HG03139 (cell line): ENCODE measurements around the gene RSPO1.
"Not testable (repeated sequence)": the region's sequence is repeated elsewhere in the genome, so short reads cannot be mapped to it uniquely, and the experiment has no call there.

Experiments
- ATAC-seq: cut with Tn5 transposase; IDR thresholded peaks from one replicate; pipeline ENCODE4 v1.9.1; 2021; ENCODE audit not compliant: unreplicated experiment

RSPO1 gene

GRCh38 chr1:37622131-37622530 lies 12.6 kb downstream of the RSPO1 start:
- no peak for ATAC-seq

DNA sequence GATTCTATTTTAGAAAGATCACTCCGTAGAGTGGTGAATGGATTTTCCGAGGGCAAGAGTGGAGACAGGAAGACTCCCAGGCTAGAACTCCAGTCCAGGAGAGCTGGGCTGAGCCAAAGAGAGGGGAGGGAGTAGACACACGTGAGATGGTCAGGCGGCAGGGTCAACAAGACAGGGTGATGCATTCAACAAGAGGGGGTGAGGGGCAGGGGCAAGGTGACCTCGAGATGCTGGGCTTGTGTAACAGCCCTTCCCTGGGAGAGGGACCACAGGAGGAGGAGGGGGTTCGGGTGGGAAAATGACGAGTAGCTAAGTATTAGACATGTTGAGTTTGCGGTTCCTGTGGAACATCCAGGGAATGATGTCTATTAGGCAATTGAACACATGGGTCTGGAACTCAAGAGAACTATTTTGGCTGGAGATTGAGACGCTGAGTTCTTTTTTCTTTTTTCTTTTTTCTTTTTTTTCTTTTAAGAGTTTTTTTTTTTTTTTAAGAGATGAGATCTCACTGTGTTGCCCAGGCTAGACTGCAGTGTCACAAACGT lies 13.3 kb downstream of the RSPO1 start:
- no peak for ATAC-seq

DNA sequence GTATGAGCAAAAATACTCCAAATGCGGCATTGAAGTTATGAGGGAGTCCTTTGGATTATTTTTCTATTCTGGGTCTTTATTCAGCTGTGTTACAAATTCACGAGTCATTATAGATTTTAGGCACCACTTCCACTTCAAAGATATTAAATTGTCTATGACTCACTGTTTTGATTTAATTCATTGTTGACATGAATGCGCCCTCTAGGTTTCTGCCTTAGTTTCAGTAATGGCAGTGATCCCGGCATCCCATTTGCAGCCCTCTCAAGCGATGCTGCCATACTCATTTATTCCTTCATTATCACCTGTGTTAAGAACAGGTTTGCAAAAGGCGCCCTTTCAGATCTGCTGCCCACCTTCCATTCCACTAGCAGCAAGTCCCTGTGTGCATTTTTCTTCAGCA lies 14.0 kb downstream of the RSPO1 start:
- ATAC-seq, result no peak

- ATAC-seq, result no peak
Measured at GRCh38 chr1:37616330-37616729, 18.4 kb downstream of the RSPO1 start.

GRCh38 chr1:37614105-37614504 lies 20.6 kb downstream of the RSPO1 start:
- ATAC-seq, result no peak

DNA sequence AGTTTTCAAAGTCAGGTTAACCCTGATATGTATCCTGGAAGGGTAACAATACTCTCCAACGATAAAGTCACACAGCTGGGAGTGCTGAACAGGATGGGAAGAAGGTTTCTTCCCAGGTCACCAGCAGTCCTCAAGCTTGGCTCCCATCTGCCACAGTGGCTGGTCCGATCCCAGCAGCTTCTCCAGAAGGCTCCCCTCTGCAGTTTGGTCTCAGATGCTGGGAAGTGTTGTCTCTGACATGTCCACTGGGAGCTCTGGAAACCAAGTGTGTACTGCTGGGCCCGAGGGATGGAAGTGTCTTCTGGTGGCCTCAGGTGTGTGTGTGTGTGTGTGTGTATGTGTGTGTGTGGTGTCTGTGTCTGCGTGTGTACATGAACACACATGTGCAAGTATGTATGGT lies 22.5 kb downstream of the RSPO1 start:
- no peak for ATAC-seq

DNA sequence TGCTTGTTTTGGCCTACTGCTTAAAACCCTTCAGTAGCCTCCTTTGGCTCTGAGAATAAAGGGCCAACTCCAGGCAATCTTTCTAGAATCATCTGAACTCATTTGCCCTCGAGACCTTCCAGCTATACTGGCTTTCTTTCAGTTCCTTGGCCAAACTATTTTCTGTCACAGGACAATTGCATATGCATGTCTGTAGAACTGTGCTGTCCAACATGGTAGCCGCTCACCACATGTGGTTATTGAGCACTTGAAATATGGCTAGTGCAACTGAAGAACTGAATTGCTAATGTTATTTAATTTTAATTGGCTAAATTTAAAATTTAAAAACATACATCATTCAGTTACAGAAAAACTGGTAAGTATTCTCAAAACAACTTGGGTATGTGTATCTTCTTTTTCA lies 24.7 kb downstream of the RSPO1 start:
- no peak for ATAC-seq

GRCh38 chr1:37609002-37609401 lies 25.7 kb downstream of the RSPO1 start:
- ATAC-seq, result no peak

DNA sequence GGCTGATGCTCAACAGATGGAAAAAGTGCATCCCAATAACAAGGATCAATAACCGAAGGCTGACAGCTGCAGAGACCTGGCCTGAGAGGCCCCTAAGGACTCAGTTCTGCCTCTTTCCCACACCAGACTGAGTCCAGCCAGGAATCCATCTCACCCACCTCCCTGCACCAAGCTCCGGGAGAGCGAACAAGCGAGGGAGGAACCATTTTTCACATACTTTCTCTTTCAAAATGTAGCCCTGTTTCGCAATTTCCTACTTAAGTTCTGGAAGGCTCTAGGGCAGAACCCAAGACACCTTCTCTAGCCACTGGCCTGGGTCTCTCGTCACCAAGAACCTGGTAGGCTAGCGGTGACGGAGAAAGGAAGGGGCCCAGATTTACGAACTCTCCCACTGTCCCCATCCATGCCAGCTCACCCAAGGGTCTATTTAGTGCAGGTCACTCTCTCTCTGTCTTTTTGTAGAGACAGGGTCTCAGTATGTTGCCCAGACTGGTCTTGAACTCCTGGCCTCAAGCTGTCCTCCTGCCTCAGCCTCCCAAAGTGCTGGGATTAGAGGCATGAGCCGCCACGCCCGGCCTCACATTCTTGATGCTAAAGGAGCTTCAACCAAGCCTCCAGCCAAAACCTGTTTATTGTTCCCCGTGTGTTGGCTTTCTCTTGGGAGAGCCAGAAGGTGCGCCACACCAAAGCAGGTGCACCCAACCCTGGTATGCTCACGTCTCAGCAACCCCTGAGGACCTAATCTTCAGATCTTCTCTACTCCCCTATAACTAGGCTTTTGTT lies 28.0 kb downstream of the RSPO1 start:
- no peak for ATAC-seq

DNA sequence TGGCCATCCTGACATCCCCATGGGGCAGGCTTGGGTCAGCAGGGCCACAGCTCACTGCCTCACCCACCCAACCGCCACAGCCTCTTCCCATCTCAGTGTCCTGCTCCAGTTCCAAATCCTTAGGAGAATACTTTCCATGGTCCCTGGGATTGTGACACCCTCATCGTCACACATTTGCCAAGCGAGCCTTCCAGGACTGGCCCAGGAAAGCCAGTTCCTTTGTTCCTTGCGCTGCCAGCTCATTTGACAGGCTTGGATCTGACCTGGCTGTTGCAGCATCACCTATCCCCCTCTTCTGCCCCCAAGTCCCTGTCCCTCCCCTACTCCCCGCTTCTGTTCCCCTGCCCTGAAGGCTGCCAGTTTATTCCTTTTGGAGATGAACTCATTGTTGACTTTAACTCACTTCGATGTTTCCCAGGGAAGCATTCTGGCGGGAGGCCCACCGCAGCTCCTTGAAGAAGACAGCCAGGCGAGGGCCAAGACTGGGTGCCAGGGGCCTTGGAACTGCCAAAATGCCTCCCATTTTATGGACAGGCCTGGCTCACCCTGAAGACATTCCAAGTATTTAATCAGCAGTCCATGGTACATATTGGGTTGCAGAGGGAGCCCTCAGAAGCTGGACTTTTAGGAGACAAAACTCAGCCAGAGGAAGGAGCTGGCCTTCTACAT lies 28.8 kb downstream of the RSPO1 start:
- no peak for ATAC-seq

DNA sequence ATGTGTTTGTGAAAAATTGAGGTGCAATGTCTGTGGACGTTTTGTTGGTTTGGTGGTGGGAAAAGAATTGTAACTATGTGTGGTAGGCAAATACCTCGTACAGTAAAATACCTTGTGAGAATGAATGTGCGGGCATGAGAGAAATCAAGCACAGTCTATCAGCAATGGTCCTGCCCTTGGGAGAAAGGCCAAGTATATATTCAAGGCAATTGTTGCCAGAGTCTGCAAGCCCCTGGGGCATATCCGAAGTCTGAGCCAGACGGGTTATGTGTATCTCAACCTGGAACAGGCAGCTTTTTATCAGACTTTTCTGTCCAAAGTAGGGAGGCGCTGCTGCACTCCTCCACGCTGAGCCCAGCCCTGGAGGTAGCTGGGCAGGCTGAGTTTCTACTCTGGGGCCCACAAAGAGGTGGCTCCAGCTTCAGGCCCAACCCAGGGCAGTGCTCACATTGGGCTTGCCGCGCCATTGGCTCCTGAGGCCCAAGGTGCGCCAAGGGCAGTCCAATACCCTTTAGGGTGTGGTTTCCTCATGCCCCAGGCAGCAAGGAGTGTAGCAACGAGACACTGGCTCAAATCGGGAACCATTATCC lies 29.5 kb downstream of the RSPO1 start:
- no peak for ATAC-seq

GRCh38 chr1:37602750-37603694 lies 31.7 kb downstream of the RSPO1 start:
- ATAC-seq, result no peak

DNA sequence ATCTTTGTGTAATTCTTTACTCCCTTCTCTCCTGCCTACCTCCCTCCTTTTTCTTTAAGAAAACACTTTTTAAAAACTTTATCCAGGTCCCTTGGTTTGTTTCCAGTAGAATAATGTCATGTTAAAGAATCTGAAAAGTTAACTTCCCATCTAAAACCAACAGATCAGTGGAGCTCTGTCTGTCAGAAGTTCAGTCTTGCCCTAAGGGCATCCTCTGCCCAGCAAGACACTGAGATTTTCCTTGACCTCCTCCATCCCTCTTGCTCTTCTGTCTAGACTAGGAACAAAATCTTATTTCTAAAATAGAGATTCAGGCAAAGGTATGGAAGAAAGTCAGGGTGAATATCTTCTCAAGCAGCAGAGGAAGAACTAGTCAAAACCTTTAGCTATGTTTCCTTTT lies 33.3 kb downstream of the RSPO1 start:
- no peak for ATAC-seq

DNA sequence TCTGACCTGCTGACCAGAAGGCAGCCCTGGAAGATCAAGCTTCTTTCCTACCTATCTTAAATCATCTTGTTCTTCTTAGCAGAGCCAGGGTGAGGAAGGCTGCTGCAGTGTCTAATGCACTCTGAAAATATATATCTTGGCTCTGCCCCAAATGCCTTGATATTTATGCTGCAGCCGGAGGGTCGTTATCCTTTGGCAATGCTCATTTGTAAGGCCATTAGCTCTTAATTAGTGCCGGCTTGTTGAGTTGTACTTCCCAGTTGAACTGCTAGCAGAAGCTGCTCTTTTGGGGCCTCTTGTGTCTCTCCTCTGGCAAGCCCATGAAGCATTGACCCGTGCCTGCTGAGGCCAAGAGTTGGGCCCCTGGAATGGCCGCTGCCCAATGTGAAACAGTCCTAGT lies 34.8 kb downstream of the RSPO1 start:
- no peak for ATAC-seq

- peak; percentile 15 for ATAC-seq
Measured at GRCh38 chr1:37596182-37596667, 38.5 kb downstream of the RSPO1 start.

GRCh38 chr1:37595440-37596181 lies 39.1 kb downstream of the RSPO1 start, which contains the start of gene GNL2:
TSS of gene GNL2 (minus strand) at chr1:37595937. CDS start at chr1:37595822, 115 bp downstream.
- peak; percentile 94 for ATAC-seq

- ATAC-seq, result no peak
Measured at GRCh38 chr1:37593726-37594125, 41.0 kb downstream of the RSPO1 start.

DNA sequence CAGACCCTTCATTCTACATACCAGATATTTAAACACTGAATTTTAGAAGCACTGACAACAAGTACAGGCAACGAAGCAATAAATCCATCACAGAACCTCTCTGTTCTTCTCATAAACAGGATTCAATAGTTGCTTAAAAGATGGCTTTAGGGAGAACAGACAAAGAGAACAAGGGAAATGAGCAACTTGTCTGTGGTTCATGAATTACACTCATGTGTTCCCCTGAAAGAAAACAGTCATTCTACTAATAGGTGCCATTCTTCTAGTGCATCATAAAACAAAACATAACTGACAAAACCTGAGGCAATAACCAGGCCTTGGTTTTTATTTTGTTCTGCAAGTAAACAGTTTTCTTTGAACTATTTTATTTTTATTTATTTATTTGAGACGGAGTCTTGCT lies 45.8 kb downstream of the RSPO1 start:
- no peak for ATAC-seq

DNA sequence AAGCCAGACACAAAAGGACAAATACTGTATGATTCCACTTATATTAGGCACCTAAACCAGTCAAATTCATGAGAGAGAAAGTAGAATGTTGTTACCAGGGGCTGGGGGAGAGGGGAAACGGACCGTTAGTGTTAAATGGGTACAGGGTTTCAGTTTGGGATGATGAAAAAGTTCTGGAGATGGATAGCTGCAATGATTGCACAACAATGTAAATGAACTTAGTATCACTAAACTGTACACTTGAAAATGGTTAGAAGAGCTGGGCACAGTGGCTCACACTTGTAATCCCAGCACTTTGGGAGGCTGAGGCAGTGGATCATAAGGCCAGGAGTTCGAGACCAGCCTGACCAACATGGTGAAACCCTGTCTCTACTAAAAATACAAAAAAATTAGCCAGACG lies 50.1 kb downstream of the RSPO1 start:
- not testable (repeated sequence) for ATAC-seq

GRCh38 chr1:37575692-37576091 lies 59.0 kb downstream of the RSPO1 start:
- no peak for ATAC-seq
